ENCODE data around the gene MYO3B.

- no peak for TF ChIP-seq CTCF (IDR thresholded peaks at IDR 0.05; ENCODE audit: low read depth, low read length)
- TF ChIP-seq EZH2phosphoT487 (IDR thresholded peaks at IDR 0.05; ENCODE audit: low read depth): no peak
Measured at GRCh38 chr2:170301626-170302025, 123.7 kb downstream of the MYO3B start.
